CD4-positive, alpha-beta T cell (primary cell): ENCODE results near the gene XIAP. TPM values are rescaled to one million over a fixed set of nuclear protein-coding genes. Genes with fewer than 3 reads are reported as not detected.
"Not testable (repeated sequence)": the region's sequence is repeated elsewhere in the genome, so short reads cannot be mapped to it uniquely, and the experiment has no call there.

Source experiments
- ATAC-seq: fragments of 200-7000 bp; cut with Tn5 transposase; one replicate; pipeline ENCODE4 v1.10.0; 2022; ENCODE audit warnings: mild to moderate bottlenecking; ENCODE audit not compliant: poor library complexity
- CTCF ChIA-PET: fragments of 350-600 bp; sonication (Branson Sonifier 250); formaldehyde crosslinking; loops from one replicate; lab custom pipeline; 2021; ENCODE audit warnings: antibody characterized with exemption, inconsistent platforms; lab: Charles Lee
- POLR2A ChIA-PET: fragments of 350-600 bp; sonication (Branson Sonifier 250); formaldehyde crosslinking; loops from one replicate; lab custom pipeline; 2021; ENCODE audit warnings: antibody characterized with exemption, inconsistent platforms; lab: Charles Lee
- DNase-seq, 14 experiments: peaks; one replicate each; pipeline ENCODE4 v3.0.0-alpha.2; 2013 to 2020; ENCODE audit warnings: mixed read lengths in 2 of 14
- H3K27ac ChIP-seq, 2 donors: one replicate each; pipeline versions ENCODE4 v1.5.1 to v1.7.0; 2013; ENCODE audit warnings: low read length in 2 of 2, low read depth in 1 of 2, mild to moderate bottlenecking in 1 of 2
- H3K27me3 ChIP-seq, 2 experiments: 1 replicate in 1 of 2; 2 replicates in 1 of 2; pipeline versions ENCODE4 v1.6.1 to v1.7.0; 2013; ENCODE audit warnings: low read length in 2 of 2, control low read depth in 1 of 2, mild to moderate bottlenecking in 1 of 2, moderate library complexity in 1 of 2; ENCODE audit not compliant: insufficient read depth in 2 of 2, control insufficient read depth in 1 of 2
- H3K36me3 ChIP-seq: one replicate; pipeline ENCODE4 v1.6.1; 2013; ENCODE audit warnings: low read length, control low read depth; ENCODE audit not compliant: insufficient read depth
- H3K4me1 ChIP-seq: one replicate; pipeline ENCODE4 v1.6.1; 2013; ENCODE audit warnings: low read length, control low read depth; ENCODE audit not compliant: insufficient read depth
- H3K4me3 ChIP-seq: one replicate; pipeline ENCODE4 v1.5.1; 2013; ENCODE audit warnings: mild to moderate bottlenecking, low read length, moderate library complexity
- H3K9me3 ChIP-seq, 2 experiments: 1 replicate in 1 of 2; 2 replicates in 1 of 2; pipeline versions ENCODE4 v1.6.1 to v1.7.0; 2013; ENCODE audit warnings: low read length in 2 of 2, mild to moderate bottlenecking in 2 of 2, control low read depth in 1 of 2, moderate library complexity in 1 of 2; ENCODE audit not compliant: control insufficient read depth in 1 of 2, insufficient read depth in 1 of 2
- H3K27ac Mint-ChIP-seq: one replicate; pipeline ENCODE4 v1.8.0; 2020; ENCODE audit warnings: mixed read lengths
- H3K27me3 Mint-ChIP-seq: one replicate; pipeline ENCODE4 v1.8.0; 2021; ENCODE audit warnings: mixed read lengths
- H3K36me3 Mint-ChIP-seq: one replicate; pipeline ENCODE4 v1.8.0; 2021; ENCODE audit warnings: low read depth, mixed read lengths
- H3K4me1 Mint-ChIP-seq: one replicate; pipeline ENCODE4 v1.8.0; 2021; ENCODE audit warnings: low read depth, mixed read lengths
- H3K4me3 Mint-ChIP-seq: one replicate; pipeline ENCODE4 v1.8.0; 2020; ENCODE audit warnings: mild to moderate bottlenecking, mixed read lengths
- H3K9me3 Mint-ChIP-seq: one replicate; pipeline ENCODE4 v1.8.0; 2020; ENCODE audit warnings: mixed read lengths
- CTCF ChIP-seq: fragments of 200-600 bp; IDR thresholded peaks from one replicate; pipeline ENCODE4 v1.8.0; 2022; ENCODE audit warnings: antibody characterized with exemption, mild to moderate bottlenecking
- intact Hi-C, 2 experiments: fragments of 100-400 bp; cut with DNase I in 1 of 2; cut with micrococcal nuclease in 1 of 2; formaldehyde crosslinking; loops; one replicate each; pipeline versions ENCODE4 v1.15.1 to v1.9.0; 2023 to 2025; cut with DNase I, micrococcal nuclease
- total RNA-seq, 174 experiments: library from RNA in 2 of 174; stranded (reverse) in 2 of 174; gene quantifications; one replicate each; pipeline ENCODE4 v1.2.3 and lab custom pipeline; 2021 to 2026

XIAP gene
- total RNA-seq, 2 experiments from 2014 or later: 20.9 to 26.0 TPM

- no peak for TF ChIP-seq CTCF
- Histone ChIP-seq H3K4me1 (no peaks in the 10 kb centered on the region), H3K9me3 (no peaks in the 10 kb centered on the region), H3K27ac (no peak overlapping the region), H3K27me3 (no peaks in the 10 kb centered on the region), H3K4me3 (no peak overlapping the region), H3K36me3 (no peaks in the 10 kb centered on the region)
- H3K27me3 Mint-ChIP-seq: peaks cover 3% of the 10 kb centered on the region
- H3K9me3 Mint-ChIP-seq: no peaks in the 10 kb centered on the region
- H3K4me1 Mint-ChIP-seq: no peaks in the 10 kb centered on the region
- ATAC-seq (no peak), DNase-seq (no peak)
- ChIA-PET POLR2A (interaction anchor here (0.7 kb wide), 1 partner anchor 50 kb away, joined by 3 read pairs; no protein-coding TSS in a partner anchor), CTCF (no interaction called here)
- H3K27ac Mint-ChIP-seq: no peak overlapping the region
- no peaks in the 10 kb centered on the region for H3K36me3 Mint-ChIP-seq
- intact Hi-C loops: loop anchor here (10.0 kb wide), 2 partner anchors 119 to 179 kb away; no protein-coding TSS in a partner anchor
- H3K4me3 Mint-ChIP-seq: no peak overlapping the region
Measured at GRCh38 chrX:123835661-123836371, 24.0 kb upstream of the XIAP start.

GRCh38 chrX:123845129-123845528 lies 14.7 kb upstream of the XIAP start:
- H3K27ac ChIP-seq, H3K4me3 Mint-ChIP-seq, ATAC-seq, H3K27ac Mint-ChIP-seq, H3K4me1 ChIP-seq, intact Hi-C loops, H3K4me3 ChIP-seq, H3K4me1 Mint-ChIP-seq, H3K27me3 ChIP-seq, H3K9me3 Mint-ChIP-seq, DNase-seq, H3K9me3 ChIP-seq, H3K36me3 ChIP-seq, CTCF ChIA-PET, H3K27me3 Mint-ChIP-seq, H3K36me3 Mint-ChIP-seq: not testable (repeated sequence)
- POLR2A ChIA-PET: interaction anchor here (0.7 kb wide), 1 partner anchor 67 kb away, joined by 3 read pairs; no protein-coding TSS in a partner anchor

GRCh38 chrX:123846577-123847038 lies 13.2 kb upstream of the XIAP start:
- H3K4me1 Mint-ChIP-seq: no peaks in the 10 kb centered on the region
- TF ChIP-seq CTCF: no peak
- ATAC-seq (no peak), DNase-seq (no peak)
- Histone ChIP-seq H3K4me1 (no peaks in the 10 kb centered on the region), H3K9me3 (no peaks in the 10 kb centered on the region), H3K27ac (no peak overlapping the region), H3K4me3 (no peak overlapping the region), H3K36me3 (no peaks in the 10 kb centered on the region), H3K27me3 (no peaks in the 10 kb centered on the region)
- ChIA-PET POLR2A (no interaction called here), CTCF (no interaction called here)
- H3K27me3 Mint-ChIP-seq: no peaks in the 10 kb centered on the region
- H3K9me3 Mint-ChIP-seq: no peaks in the 10 kb centered on the region
- intact Hi-C loops: no loop called here
- H3K4me3 Mint-ChIP-seq: no peak overlapping the region
- no peak overlapping the region for H3K27ac Mint-ChIP-seq
- no peaks in the 10 kb centered on the region for H3K36me3 Mint-ChIP-seq
